Transverse colon (tissue), 4 donors: Measurements from ENCODE around the gene SAV1. TPM values are rescaled to one million over a fixed set of nuclear protein-coding genes. Genes with fewer than 3 reads are reported as not detected.
"Not testable (repeated sequence)": the region's sequence is repeated elsewhere in the genome, so short reads cannot be mapped to it uniquely, and the experiment has no call there.

Experiments
- DNase-seq: peaks from one replicate; pipeline ENCODE4 v3.0.0-alpha.2; 2019
- H3K27ac ChIP-seq, 4 donors: fragments of 200-600 bp; sonication (generic); 2 replicates each; pipeline ENCODE4 v1.5.1; 2016 to 2018; ENCODE audit warnings: inconsistent platforms in 4 of 4
- H3K27me3 ChIP-seq: fragments of 200-600 bp; sonication (generic); 2 replicates; pipeline ENCODE4 v1.5.1; 2017; ENCODE audit warnings: inconsistent platforms
- H3K36me3 ChIP-seq, 4 donors: fragments of 200-600 bp; sonication (generic); 2 replicates each; pipeline ENCODE4 v1.5.1; 2017 to 2019; ENCODE audit warnings: inconsistent platforms in 4 of 4
- H3K4me1 ChIP-seq, 4 donors: fragments of 200-600 bp; sonication (generic); 2 replicates each; pipeline ENCODE4 v1.5.1; 2017 to 2020; ENCODE audit warnings: inconsistent platforms in 4 of 4
- H3K4me3 ChIP-seq, 4 donors: fragments of 200-600 bp; sonication (generic); 1 replicate in 1 of 4; 2 replicates in 3 of 4; pipeline versions ENCODE4 v1.5.1 to v1.6.1; 2017 to 2019; ENCODE audit warnings: inconsistent platforms in 4 of 4
- H3K9me3 ChIP-seq, 2 donors: fragments of 200-600 bp; sonication (generic); 2 replicates each; pipeline ENCODE4 v1.5.1; 2017 to 2019; ENCODE audit warnings: inconsistent platforms in 2 of 2
- CTCF ChIP-seq, 5 experiments: fragments of 200-600 bp in 3 of 5; fragments of 450-650 bp in 2 of 5; sonication (generic) in 3 of 5; IDR thresholded peaks; 1 replicate in 2 of 5; 2 replicates in 3 of 5; pipeline ENCODE4 v1.5.1; 2016 to 2017; ENCODE audit warnings: antibody characterized with exemption in 5 of 5, inconsistent platforms in 3 of 5, mild to moderate bottlenecking in 2 of 5, moderate library complexity in 1 of 5
- EP300 ChIP-seq: sonication (generic); formaldehyde crosslinking; IDR thresholded peaks from one replicate; pipeline ENCODE4 v1.6.1; 2017; ENCODE audit warnings: antibody characterized with exemption, low read depth
- POLR2A ChIP-seq: fragments of 450-650 bp; IDR thresholded peaks from one replicate; pipeline ENCODE4 v1.6.1; 2016; ENCODE audit warnings: antibody characterized with exemption, mild to moderate bottlenecking, moderate library complexity
- POLR2AphosphoS5 ChIP-seq, 3 donors: sonication (generic); formaldehyde crosslinking; IDR thresholded peaks; one replicate each; pipeline ENCODE4 v1.6.1; 2016; ENCODE audit warnings: antibody characterized with exemption in 3 of 3
- WGBS, 2 donors: methylation state at CpG; one replicate each; pipeline ENCODE4 v1.1.5; 2018; ENCODE audit warnings: low coverage in 1 of 2; 5-methylcytosine and 5-hydroxymethylcytosine counted together
- in situ Hi-C, 4 donors: fragments of 200-750 bp; cut with MboI; loops; one replicate each; pipeline versions ENCODE4 v1.15.0 to v1.15.1; 2017; ENCODE audit warnings: low sequenced_read_pairs in 3 of 4, low pct_ligation_motif_present in 1 of 4, low pct_unique_long_range_greater_than_20kb in 1 of 4
- intact Hi-C: fragments of 100-400 bp; cut with DNase I; formaldehyde crosslinking; loops from one replicate; pipeline ENCODE4 v1.15.1; 2023; ENCODE audit warnings: low total_unique reads
- total RNA-seq, 4 donors: library from RNA; depleted of rRNA; stranded (reverse); fragments of >200 nt; gene quantifications; one replicate each; pipeline ENCODE4 v1.1.0, GENCODE V29; 2016

Gene SAV1
- total RNA-seq, 4 donors from 2014 or later = 14.9 to 81.0 (median 23.2) TPM

DNA sequence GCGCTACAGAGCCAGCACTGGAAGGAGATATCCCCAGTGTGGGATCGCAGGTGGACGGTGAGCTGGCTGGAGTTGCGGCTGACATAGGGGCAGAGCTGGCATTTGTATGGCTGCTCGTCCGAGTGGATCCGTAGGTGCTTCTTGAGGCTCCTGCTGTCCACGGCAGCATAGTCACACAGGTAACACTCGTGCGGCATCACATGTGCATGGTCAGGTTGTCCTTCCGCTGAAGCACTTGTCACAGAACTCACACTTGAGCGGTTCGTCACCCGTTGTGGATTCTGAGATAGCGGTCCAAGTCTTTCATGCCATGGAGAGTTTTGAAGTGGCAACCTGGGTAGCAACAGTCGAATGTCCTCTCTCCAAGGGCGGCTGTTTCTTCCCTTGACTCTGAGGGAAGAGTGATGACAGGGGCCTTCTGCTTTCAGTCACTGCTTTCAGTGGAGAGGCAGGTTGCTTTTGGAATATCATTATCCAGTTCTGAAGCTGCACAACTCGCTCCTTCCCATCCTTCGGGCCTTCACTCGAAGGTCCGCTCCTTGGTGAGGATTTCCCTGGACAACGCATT, 37.0 kb upstream of the SAV1 start:
- WGBS, 2 donors = 79 to 96% methylated on average over 4 to 22 of the region's 22 CpGs
- Histone ChIP-seq H3K4me1 (no peaks in the 10 kb centered on the region), H3K36me3 (no peaks in the 10 kb centered on the region), H3K9me3 (no peaks in the 10 kb centered on the region), H3K4me3 (no peak overlapping the region), H3K27ac (no peak overlapping the region), H3K27me3 (no peaks in the 10 kb centered on the region)
- in situ Hi-C loops (no loop called here), intact Hi-C loops (no loop called here)
- DNase-seq = no peak
- TF ChIP-seq EP300 = no peak
- no peak for TF ChIP-seq POLR2AphosphoS5 (IDR thresholded peaks at IDR 0.05)
- no peak for TF ChIP-seq POLR2A
- TF ChIP-seq CTCF (IDR thresholded peaks at IDR 0.05) = no peak

DNA sequence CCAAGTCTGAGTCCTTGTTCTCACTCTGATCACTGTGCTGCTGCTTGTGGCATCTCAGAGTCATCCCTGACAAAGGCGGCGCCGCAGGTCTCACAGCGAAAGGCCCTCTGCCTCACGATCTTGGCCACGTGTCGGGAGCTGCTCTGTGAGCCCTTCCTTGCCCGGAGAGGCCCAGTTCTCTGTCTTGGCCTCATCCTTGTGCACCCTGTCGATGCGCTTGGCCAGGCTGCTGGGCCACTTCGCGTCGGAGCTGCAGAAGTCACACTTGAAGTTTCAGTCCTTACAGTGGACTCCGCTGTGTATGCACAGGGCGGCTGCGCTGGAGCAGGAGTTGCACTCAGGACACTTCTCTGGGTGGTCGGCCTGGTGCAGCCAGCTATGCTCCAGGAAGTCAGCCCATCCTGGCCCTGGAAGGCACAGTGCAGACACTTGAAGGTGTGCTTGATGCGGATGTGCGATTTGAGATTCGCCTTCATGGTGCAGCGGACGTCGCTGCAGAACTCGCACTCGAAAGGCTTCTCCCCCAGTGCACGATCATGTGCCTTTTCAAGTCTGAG, 36.4 kb upstream of the SAV1 start:
- intact Hi-C loops = no loop called here
- in situ Hi-C loops = no loop called here

GRCh38 chr14:50697659-50698290, 29.7 kb upstream of the SAV1 start:
- Histone ChIP-seq H3K4me3 (no peak overlapping the region), H3K36me3 (no peaks in the 10 kb centered on the region), H3K27me3 (no peaks in the 10 kb centered on the region), H3K9me3 (no peaks in the 10 kb centered on the region), H3K4me1 (no peaks in the 10 kb centered on the region), H3K27ac (no peak overlapping the region)
- in situ Hi-C loops (no loop called here), intact Hi-C loops (no loop called here)
- WGBS, 2 donors = 68 to 72% methylated on average over 4 of the region's 4 CpGs
- TF ChIP-seq EP300 = no peak
- no peak for TF ChIP-seq POLR2A
- no peak for TF ChIP-seq POLR2AphosphoS5 (IDR thresholded peaks at IDR 0.05)
- TF ChIP-seq CTCF (IDR thresholded peaks at IDR 0.05) = no peak
- no peak for DNase-seq

More for the DNA sequence above, 36.4 kb upstream of the SAV1 start:
- Histone ChIP-seq H3K27me3 (no peaks in the 10 kb centered on the region), H3K4me3 (no peak overlapping the region), H3K27ac (no peak overlapping the region), H3K9me3 (no peaks in the 10 kb centered on the region), H3K4me1 (no peaks in the 10 kb centered on the region), H3K36me3 (no peaks in the 10 kb centered on the region)
- no peak for TF ChIP-seq EP300
- TF ChIP-seq POLR2A = no peak
- TF ChIP-seq CTCF (IDR thresholded peaks at IDR 0.05) = no peak
- TF ChIP-seq POLR2AphosphoS5 (IDR thresholded peaks at IDR 0.05) = no peak
- WGBS, 2 donors = 96% methylated on average over 26 of the region's 26 CpGs; no CpG with 5 or more reads in 1 of the 2 donors
- DNase-seq = no peak

GRCh38 chr14:50694260-50694659, 26.2 kb upstream of the SAV1 start:
- H3K4me1 ChIP-seq, intact Hi-C loops, H3K4me3 ChIP-seq, H3K36me3 ChIP-seq, H3K27ac ChIP-seq, H3K27me3 ChIP-seq, DNase-seq, in situ Hi-C loops, H3K9me3 ChIP-seq: not testable (repeated sequence)
- WGBS, 2 donors = 98 to 100% methylated on average over 1 to 3 of the region's 3 CpGs
